HepG2 (cell line): ENCODE results near the gene HEATR5B. TPM values are rescaled to one million over a fixed set of nuclear protein-coding genes. Genes with fewer than 3 reads are reported as not detected.
A peak's percentile ranks its signal among the peaks of the same experiment; 100 is the strongest.

Experiments
- AKAP8 ChIP-seq: sonication (generic); formaldehyde crosslinking; IDR thresholded peaks from 2 replicates; pipeline ENCODE4 v1.5.1; 2020; ENCODE audit warnings: mild to moderate bottlenecking, missing genetic modification reagents
- EP300 ChIP-seq, 3 experiments: sonication (generic) in 1 of 3; formaldehyde crosslinking in 1 of 3; IDR thresholded peaks; 2 replicates each; pipeline versions ENCODE4 v1.5.1 to v1.6.1; 2011 to 2020; ENCODE audit warnings: low read depth in 2 of 3, low read length in 2 of 3, borderline replicate concordance in 1 of 3, improper control_type of control experiment in 1 of 3, mild to moderate bottlenecking in 1 of 3, missing genetic modification reagents in 1 of 3, moderate library complexity in 1 of 3
- GABPA ChIP-seq, 2 experiments: IDR thresholded peaks; 2 replicates each; pipeline ENCODE4 v1.6.1; 2011 to 2016; ENCODE audit warnings: low read depth in 2 of 2, low read length in 1 of 2, missing biosample characterization in 1 of 2, missing genetic modification characterization in 1 of 2
- HMGXB3 ChIP-seq: sonication (generic); formaldehyde crosslinking; IDR thresholded peaks from 2 replicates; pipeline ENCODE4 v1.4.0; 2020; ENCODE audit warnings: missing genetic modification reagents, borderline replicate concordance
- IKZF1 ChIP-seq: fragments of 450-650 bp; IDR thresholded peaks from 2 replicates; pipeline ENCODE4 v1.7.1; 2016
- KMT2B ChIP-seq: IDR thresholded peaks from 2 replicates; pipeline ENCODE4 v1.6.1; 2016; ENCODE audit warnings: missing genetic modification reagents, missing compliant biosample characterization
- NKX3-1 ChIP-seq: sonication (generic); formaldehyde crosslinking; IDR thresholded peaks from 2 replicates; pipeline ENCODE4 v1.5.0; 2020; ENCODE audit warnings: missing genetic modification reagents
- RARA ChIP-seq: IDR thresholded peaks from 2 replicates; pipeline ENCODE4 v1.6.1; 2016; ENCODE audit warnings: missing genetic modification reagents, missing compliant biosample characterization
- SIN3A ChIP-seq: IDR thresholded peaks from 2 replicates; pipeline ENCODE4 v1.6.1; 2011; ENCODE audit warnings: low read depth, mild to moderate bottlenecking, control low read depth, low read length, borderline replicate concordance
- SP140L ChIP-seq: sonication (generic); formaldehyde crosslinking; IDR thresholded peaks from 2 replicates; pipeline ENCODE4 v1.4.0; 2020; ENCODE audit warnings: missing genetic modification reagents, borderline replicate concordance
- SP5 ChIP-seq: IDR thresholded peaks from 2 replicates; pipeline ENCODE4 v1.6.1; 2016; ENCODE audit warnings: low read depth, borderline replicate concordance
- TARDBP ChIP-seq: sonication (generic); formaldehyde crosslinking; IDR thresholded peaks from 2 replicates; pipeline ENCODE4 v1.8.0; 2022; ENCODE audit warnings: mild to moderate bottlenecking, missing genetic modification reagents
- TCF7 ChIP-seq: sonication (generic); IDR thresholded peaks from 2 replicates; pipeline ENCODE4 v1.6.1; 2016; ENCODE audit warnings: antibody characterized with exemption, low read depth
- TRIM22 ChIP-seq: fragments of 450-650 bp; IDR thresholded peaks from 2 replicates; pipeline ENCODE4 v1.6.1; 2017
- ZBTB34 ChIP-seq: sonication (generic); formaldehyde crosslinking; IDR thresholded peaks from 2 replicates; pipeline ENCODE4 v1.8.0; 2022; ENCODE audit warnings: mild to moderate bottlenecking, missing genetic modification reagents
- ZNF124 ChIP-seq: sonication (generic); formaldehyde crosslinking; IDR thresholded peaks from 2 replicates; pipeline ENCODE4 v1.4.0; 2020; ENCODE audit warnings: missing genetic modification reagents
- ZNF180 ChIP-seq: sonication (generic); formaldehyde crosslinking; IDR thresholded peaks from 2 replicates; pipeline ENCODE4 v1.4.0; 2020; ENCODE audit warnings: low read depth, missing genetic modification reagents, borderline replicate concordance
- ZNF414 ChIP-seq: sonication (generic); formaldehyde crosslinking; IDR thresholded peaks from 2 replicates; pipeline ENCODE4 v1.5.0; 2020; ENCODE audit warnings: missing genetic modification reagents
- ZNF446 ChIP-seq: sonication (generic); formaldehyde crosslinking; IDR thresholded peaks from 2 replicates; pipeline ENCODE4 v1.5.0; 2020; ENCODE audit warnings: mild to moderate bottlenecking, missing genetic modification reagents
- ZNF563 ChIP-seq: sonication (generic); formaldehyde crosslinking; IDR thresholded peaks from 2 replicates; pipeline ENCODE4 v1.8.0; 2022; ENCODE audit warnings: mild to moderate bottlenecking, moderate library complexity, missing genetic modification reagents
- ZNF766 ChIP-seq: sonication (generic); formaldehyde crosslinking; IDR thresholded peaks from 2 replicates; pipeline ENCODE4 v1.5.0; 2020; ENCODE audit warnings: missing genetic modification reagents, borderline replicate concordance
- polyA plus RNA-seq, 8 experiments: library from polyadenylated mRNA; depleted of rRNA in 3 of 8; stranded (reverse) in 7 of 8; unstranded in 1 of 8; fragments of >200 nt; fragmentation: Illumina TruSeq in 4 of 8; extraction: Trizol in 4 of 8; gene quantifications; 2 replicates each; pipeline versions ENCODE4 v1.2.1 to v1.2.3, GENCODE V29; 2011 to 2016; ENCODE audit warnings: low read depth in 4 of 8, missing spikeins in 1 of 8, mixed read lengths in 1 of 8; ENCODE audit not compliant: insufficient read depth in 1 of 8
- total RNA-seq, 5 experiments: library from RNA; depleted of rRNA; stranded (reverse); fragments of >200 nt; fragmentation: Illumina TruSeq; extraction: Trizol; gene quantifications; 2 replicates each; pipeline ENCODE4 v1.2.3, GENCODE V29; 2016; ENCODE audit warnings: low read depth in 1 of 5

Gene HEATR5B
- total and polyA plus RNA-seq, 2 of the 13 experiments (the other 11 are each of a cell fraction or from before 2014, with no cell fraction given), result 12.7 to 16.3 TPM

- TF ChIP-seq HMGXB3 (CRISPR knock-in tag) (peak; percentile 51; the same call in 1 of the 2 replicates), ZNF766 (CRISPR knock-in tag) (no peak), NKX3-1 (0 out of 2 replicates have a peak, but pooled peaks have one; percentile 7), IKZF1 (no peak), ZNF563 (no peak), TCF7 (peak; percentile 86), SIN3A (0 out of 2 replicates have a peak, but pooled peaks have one; percentile 53), EP300 (IDR thresholded peaks at IDR 0.05; ENCODE audit: low read depth in 2 of 2, low read length in 2 of 2) (peak in 1 of 2 experiments; percentile 62; a peak in 2 of 4 replicates), EP300 (CRISPR knock-in tag; IDR thresholded peaks at IDR 0.05; ENCODE audit: borderline replicate concordance) (no peak), ZNF180 (CRISPR knock-in tag) (no peak), ZNF124 (CRISPR knock-in tag) (0 out of 2 replicates have a peak, but pooled peaks have one; percentile 15), TRIM22 (no peak), KMT2B (CRISPR knock-in tag) (peak; percentile 59; the same call in 1 of the 2 replicates), ZNF414 (CRISPR knock-in tag) (0 out of 2 replicates have a peak, but pooled peaks have one; percentile 75), ZNF446 (CRISPR knock-in tag) (no peak), ZBTB34 (peak; percentile 63; the same call in 1 of the 2 replicates), TARDBP (peak; percentile 16), AKAP8 (CRISPR knock-in tag) (no peak), SP5 (CRISPR knock-in tag) (peak; percentile 40; the same call in 1 of the 2 replicates), SP140L (CRISPR knock-in tag) (0 out of 2 replicates have a peak, but pooled peaks have one; percentile 30), RARA (CRISPR knock-in tag) (peak; percentile 51; the same call in 1 of the 2 replicates), GABPA (IDR thresholded peaks at IDR 0.05; ENCODE audit: low read depth, low read length) (no peak), GABPA (CRISPR knock-in tag; IDR thresholded peaks at IDR 0.05; ENCODE audit: low read depth) (peak; percentile 35; the same call in 1 of the 2 replicates)
Measured at GRCh38 chr2:36967236-36967876, 116.8 kb downstream of the HEATR5B start (continued).
